Gastrocnemius medialis (tissue), 4 donors: ENCODE measurements around the gene SLC40A1. TPM values are rescaled to one million over a fixed set of nuclear protein-coding genes. Genes with fewer than 3 reads are reported as not detected.

ENCODE experiments used
- ATAC-seq, 2 donors: fragments of 150-250 bp; one replicate each; pipeline ENCODE4 v1.9.1; 2016
- DNase-seq, 2 donors: peaks; one replicate each; pipeline ENCODE4 v3.0.0-alpha.2; 2019
- H3K27ac ChIP-seq, 4 donors: fragments of 200-600 bp; sonication (generic); 1 replicate in 1 of 4; 2 replicates in 3 of 4; pipeline ENCODE4 v1.5.1; 2016 to 2018; ENCODE audit warnings: mild to moderate bottlenecking in 2 of 4, moderate library complexity in 1 of 4
- H3K27me3 ChIP-seq, 3 donors: fragments of 200-600 bp; sonication (generic) in 2 of 3; 1 replicate in 1 of 3; 2 replicates in 2 of 3; pipeline versions ENCODE4 v1.5.1 to v1.6.0; 2016 to 2019; ENCODE audit warnings: mild to moderate bottlenecking in 1 of 3, moderate library complexity in 1 of 3
- H3K36me3 ChIP-seq, 2 donors: fragments of 200-600 bp; sonication (generic) in 1 of 2; one replicate each; pipeline ENCODE4 v1.5.1; 2017 to 2018
- H3K4me1 ChIP-seq, 2 donors: fragments of 200-600 bp; sonication (generic) in 1 of 2; one replicate each; pipeline ENCODE4 v1.5.1; 2016 to 2017; ENCODE audit warnings: mild to moderate bottlenecking in 2 of 2
- H3K4me3 ChIP-seq, 4 donors: fragments of 200-600 bp; sonication (generic) in 3 of 4; 1 replicate in 1 of 4; 2 replicates in 3 of 4; pipeline ENCODE4 v1.5.1; 2016 to 2019; ENCODE audit warnings: mild to moderate bottlenecking in 2 of 4
- H3K9me3 ChIP-seq, 3 donors: fragments of 200-600 bp; sonication (generic) in 2 of 3; 1 replicate in 1 of 3; 2 replicates in 2 of 3; pipeline ENCODE4 v1.5.1; 2016 to 2019
- CTCF ChIP-seq, 5 experiments: fragments of 450-650 bp in 3 of 5; fragments of 200-600 bp in 2 of 5; sonication (generic) in 2 of 5; IDR thresholded peaks in 4 of 5; conservative IDR thresholded peaks in 1 of 5; 1 replicate in 4 of 5; 2 replicates in 1 of 5; pipeline ENCODE4 v1.5.1; 2016 to 2019; ENCODE audit warnings: antibody characterized with exemption in 5 of 5, mild to moderate bottlenecking in 3 of 5, moderate library complexity in 3 of 5
- POLR2A ChIP-seq, 2 donors: fragments of 450-650 bp; IDR thresholded peaks; one replicate each; pipeline ENCODE4 v1.6.1; 2017; ENCODE audit warnings: antibody characterized with exemption in 2 of 2, mild to moderate bottlenecking in 2 of 2, moderate library complexity in 2 of 2
- in situ Hi-C, 4 donors: fragments of 200-750 bp; cut with MboI; loops; one replicate each; pipeline versions ENCODE4 v1.15.0 to v1.8.0; 2017; ENCODE audit warnings: low sequenced_read_pairs in 4 of 4
- intact Hi-C: fragments of 100-400 bp; cut with DNase I; formaldehyde crosslinking; loops from one replicate; pipeline ENCODE4 v1.15.1; 2023; ENCODE audit warnings: low total_unique reads
- total RNA-seq, 4 donors: library from RNA; depleted of rRNA; stranded (reverse); fragments of >200 nt; gene quantifications; one replicate each; pipeline versions ENCODE4 v1.1.0 to v1.2.3, GENCODE V29; 2016

The SLC40A1 gene
- total RNA-seq, 4 donors from 2014 or later = 24.8 to 81.8 (median 37.4) TPM

GRCh38 chr2:189514104-189514503 lies 66.5 kb downstream of the SLC40A1 start:
- H3K36me3 ChIP-seq = no peaks in the 10 kb centered on the region
- H3K4me3 ChIP-seq = no peak overlapping the region
- no peaks in the 10 kb centered on the region for H3K27me3 ChIP-seq
- DNase-seq = no peak
- no peaks in the 10 kb centered on the region for H3K9me3 ChIP-seq
- ATAC-seq = peak in 1 of 2 donors; percentile 53
- H3K27ac ChIP-seq = no peak overlapping the region
- no peaks in the 10 kb centered on the region for H3K4me1 ChIP-seq
- intact Hi-C loops = no loop called here
- TF ChIP-seq CTCF (IDR thresholded peaks at IDR 0.05 in 4 of 5, conservative IDR thresholded peaks at IDR 0.05 in 1 of 5) = no peak
- no peak for TF ChIP-seq POLR2A (IDR thresholded peaks at IDR 0.05)
- in situ Hi-C loops = no loop called here

GRCh38 chr2:189512879-189513278 lies 67.7 kb downstream of the SLC40A1 start:
- H3K27ac ChIP-seq = no peak overlapping the region
- H3K27me3 ChIP-seq = no peaks in the 10 kb centered on the region
- no peak for TF ChIP-seq POLR2A (IDR thresholded peaks at IDR 0.05)
- no peak for TF ChIP-seq CTCF (IDR thresholded peaks at IDR 0.05 in 4 of 5, conservative IDR thresholded peaks at IDR 0.05 in 1 of 5)
- no peaks in the 10 kb centered on the region for H3K36me3 ChIP-seq
- H3K9me3 ChIP-seq = no peaks in the 10 kb centered on the region
- ATAC-seq (no peak), DNase-seq (no peak)
- no peak overlapping the region for H3K4me3 ChIP-seq
- intact Hi-C loops = no loop called here
- H3K4me1 ChIP-seq = no peaks in the 10 kb centered on the region
- in situ Hi-C loops = no loop called here

- H3K4me1 ChIP-seq = no peaks in the 10 kb centered on the region
- H3K9me3 ChIP-seq = no peaks in the 10 kb centered on the region
- DNase-seq (no peak), ATAC-seq (no peak)
- intact Hi-C loops (no loop called here), in situ Hi-C loops (no loop called here)
- no peaks in the 10 kb centered on the region for H3K27me3 ChIP-seq
- TF ChIP-seq CTCF (IDR thresholded peaks at IDR 0.05 in 4 of 5, conservative IDR thresholded peaks at IDR 0.05 in 1 of 5) (no peak), POLR2A (IDR thresholded peaks at IDR 0.05) (no peak)
- no peak overlapping the region for H3K4me3 ChIP-seq
- no peak overlapping the region for H3K27ac ChIP-seq
- H3K36me3 ChIP-seq = no peaks in the 10 kb centered on the region
Observed at GRCh38 chr2:189511960-189512319, 68.6 kb downstream of the SLC40A1 start.

GRCh38 chr2:189511210-189511959 lies 69.2 kb downstream of the SLC40A1 start:
- Histone ChIP-seq H3K27ac (no peak overlapping the region), H3K9me3 (no peaks in the 10 kb centered on the region), H3K4me3 (no peak overlapping the region), H3K4me1 (no peaks in the 10 kb centered on the region), H3K27me3 (no peaks in the 10 kb centered on the region), H3K36me3 (no peaks in the 10 kb centered on the region)
- TF ChIP-seq POLR2A (IDR thresholded peaks at IDR 0.05) = no peak
- TF ChIP-seq CTCF (IDR thresholded peaks at IDR 0.05 in 4 of 5, conservative IDR thresholded peaks at IDR 0.05 in 1 of 5) = no peak
- in situ Hi-C loops (no loop called here), intact Hi-C loops (no loop called here)
- ATAC-seq (no peak), DNase-seq (no peak)

Other genes starting within 250 kb of the SLC40A1 start
- 10 to 100 TPM; 14.0 to 21.4 (median 16.7) TPM for gene WDR75, start 139.3 kb downstream of the SLC40A1 start, total RNA-seq
- gene ASNSD1, start 80.7 kb upstream of the SLC40A1 start, total RNA-seq = 100 to 1,000 TPM in 1 of 4 donors, 10 to 100 TPM in 3; 68.1 to 114 (median 87.3) TPM
- gene ANKAR, start 93.9 kb upstream of the SLC40A1 start, total RNA-seq = 10 to 100 TPM in 1 of 4 donors, 1 to 10 TPM in 3; 3.4 to 13.1 (median 5.9) TPM
- 10 to 100 TPM in 1 of 4 donors, 1 to 10 TPM in 3; 2.1 to 15.6 (median 6.5) TPM for gene OSGEPL1, start 182.0 kb upstream of the SLC40A1 start, total RNA-seq
- 10 to 100 TPM; 13.3 to 38.9 (median 23.7) TPM for gene ORMDL1, start 203.6 kb upstream of the SLC40A1 start, total RNA-seq
- 10 to 100 TPM in 1 of 4 donors, 1 to 10 TPM in 3; 6.9 to 12.0 (median 8.8) TPM for gene PMS1, start 203.7 kb upstream of the SLC40A1 start, total RNA-seq